A549 treated with AZD2906 at 1 μM for 4 hours (cell line): ENCODE measurements around the gene CEACAM21. TPM values are rescaled to one million over a fixed set of nuclear protein-coding genes. Genes with fewer than 3 reads are reported as not detected.

Experiments
- total RNA-seq: library from RNA; stranded (reverse); fragments of 200-300 nt; extraction: Qiagen RNA extraction; gene quantifications from 5 replicates; pipeline ENCODE4 v1.2.3, GENCODE V29; 2022

CEACAM21 gene
- total RNA-seq, result 0.08 TPM in 1 of 5 replicates, not detected in the others

GRCh38 chr19:41575998-41576397 is at the start of gene CEACAM21:
TSS of gene CEACAM21 (plus strand) at chr19:41576166. CDS start at chr19:41576275, 109 bp downstream.

GRCh38 chr19:41626877-41627276 is 50.9 kb downstream of the CEACAM21 start, which contains the start of gene CEACAM4:
TSS of gene CEACAM4 (minus strand) at chr19:41627074. CDS start at chr19:41626963, 111 bp downstream.

Other genes with a start within 250 kb of the CEACAM21 start
- gene TGFB1, start 222.2 kb upstream of the CEACAM21 start, total RNA-seq, result 130 to 152 TPM (median 148 TPM) in 5 replicates
- gene B9D2, start 212.0 kb upstream of the CEACAM21 start, total RNA-seq, result 24.9 to 34.2 TPM (median 30.5 TPM) in 5 replicates
- 4.2 to 6.6 TPM (median 5.9 TPM) in 5 replicates for gene TMEM91, start 199.6 kb upstream of the CEACAM21 start, total RNA-seq
- 75.5 to 104 TPM (median 95.7 TPM) in 5 replicates for gene EXOSC5, start 178.8 kb upstream of the CEACAM21 start, total RNA-seq
- gene BCKDHA, start 178.3 kb upstream of the CEACAM21 start, total RNA-seq, result 38.6 to 49.9 TPM (median 43.6 TPM) in 5 replicates
- 0.05 to 0.13 TPM (median 0.13 TPM) in 3 of 5 replicates, not detected in the others for gene B3GNT8, start 148.8 kb upstream of the CEACAM21 start, total RNA-seq
- 102 to 129 TPM (median 110 TPM) in 5 replicates for gene DMAC2, start 136.3 kb upstream of the CEACAM21 start, total RNA-seq
- not detected in 5 replicates for gene ERICH4, start 133.0 kb upstream of the CEACAM21 start, total RNA-seq
- not detected in 5 replicates for gene CEACAM4, start 50.9 kb downstream of the CEACAM21 start, total RNA-seq
- 0.07 to 0.12 TPM (median 0.09 TPM) in 5 replicates for gene CEACAM7, start 112.1 kb downstream of the CEACAM21 start, total RNA-seq
- gene CEACAM5, start 132.5 kb downstream of the CEACAM21 start, total RNA-seq, result 1.0 to 2.0 TPM (median 1.5 TPM) in 5 replicates
- 13.8 to 21.7 TPM (median 18.1 TPM) in 5 replicates for gene CEACAM6, start 179.4 kb downstream of the CEACAM21 start, total RNA-seq
- gene CEACAM3, start 220.4 kb downstream of the CEACAM21 start, total RNA-seq, result not detected in 5 replicates